Left kidney (tissue), 2 donors: ENCODE measurements around the gene SPECC1L. TPM values are rescaled to one million over a fixed set of nuclear protein-coding genes. Genes with fewer than 3 reads are reported as not detected.

Source experiments
- DNase-seq: peaks from one replicate; pipeline ENCODE4 v3.0.0-alpha.2; 2013
- polyA plus RNA-seq: library from polyadenylated mRNA; unstranded; fragments of 120-200 nt; gene quantifications from one replicate; pipeline ENCODE4 v1.2.1, GENCODE V29; 2013; ENCODE audit not compliant: insufficient read length

Gene SPECC1L
- polyA plus RNA-seq, 1 donor: 54.1 TPM

- no peak for DNase-seq
Observed at GRCh38 chr22:24398409-24398808, 127.8 kb downstream of the SPECC1L start.

- DNase-seq: no peak
Observed at GRCh38 chr22:24400034-24400725, 129.5 kb downstream of the SPECC1L start.

- no peak for DNase-seq
Observed at GRCh38 chr22:24400726-24401596, 130.3 kb downstream of the SPECC1L start.

- no peak for DNase-seq
Observed at GRCh38 chr22:24401931-24402367, 131.3 kb downstream of the SPECC1L start.

- DNase-seq: peak; percentile 71
Observed at GRCh38 chr22:24402460-24403192, 132.0 kb downstream of the SPECC1L start.

GRCh38 chr22:24403346-24403745 is 132.7 kb downstream of the SPECC1L start:
- DNase-seq: no peak

- no peak for DNase-seq
Observed at GRCh38 chr22:24404561-24405275, 134.1 kb downstream of the SPECC1L start.

GRCh38 chr22:24405631-24406321 is 135.1 kb downstream of the SPECC1L start:
- DNase-seq: no peak

GRCh38 chr22:24406322-24407277 is 136.0 kb downstream of the SPECC1L start:
- no peak for DNase-seq

- DNase-seq: no peak
Observed at GRCh38 chr22:24407278-24407665, 136.6 kb downstream of the SPECC1L start.

- DNase-seq: no peak
Observed at GRCh38 chr22:24407884-24408283, 137.3 kb downstream of the SPECC1L start.

GRCh38 chr22:24408630-24409029 is 138.0 kb downstream of the SPECC1L start:
- no peak for DNase-seq

- DNase-seq: no peak
Observed at GRCh38 chr22:24409707-24410106, 139.1 kb downstream of the SPECC1L start.

GRCh38 chr22:24410110-24410856 is 139.7 kb downstream of the SPECC1L start:
- DNase-seq: no peak

- no peak for DNase-seq
Observed at GRCh38 chr22:24411256-24412004, 140.8 kb downstream of the SPECC1L start.

- no peak for DNase-seq
Observed at GRCh38 chr22:24412274-24412673, 141.6 kb downstream of the SPECC1L start.

GRCh38 chr22:24413271-24413670 is 142.6 kb downstream of the SPECC1L start:
- no peak for DNase-seq

GRCh38 chr22:24413736-24414385 is 143.2 kb downstream of the SPECC1L start:
- DNase-seq: no peak
